Subcutaneous preadipocyte (primary cell): ENCODE measurements around the gene PFAS. TPM values are rescaled to one million over a fixed set of nuclear protein-coding genes. Genes with fewer than 3 reads are reported as not detected.

Experiments
- total RNA-seq: library from RNA; depleted of rRNA; stranded (reverse); fragments of >200 nt; gene quantifications from 2 replicates; pipeline ENCODE4 v1.2.3, GENCODE V29; 2012

PFAS gene, protein sequence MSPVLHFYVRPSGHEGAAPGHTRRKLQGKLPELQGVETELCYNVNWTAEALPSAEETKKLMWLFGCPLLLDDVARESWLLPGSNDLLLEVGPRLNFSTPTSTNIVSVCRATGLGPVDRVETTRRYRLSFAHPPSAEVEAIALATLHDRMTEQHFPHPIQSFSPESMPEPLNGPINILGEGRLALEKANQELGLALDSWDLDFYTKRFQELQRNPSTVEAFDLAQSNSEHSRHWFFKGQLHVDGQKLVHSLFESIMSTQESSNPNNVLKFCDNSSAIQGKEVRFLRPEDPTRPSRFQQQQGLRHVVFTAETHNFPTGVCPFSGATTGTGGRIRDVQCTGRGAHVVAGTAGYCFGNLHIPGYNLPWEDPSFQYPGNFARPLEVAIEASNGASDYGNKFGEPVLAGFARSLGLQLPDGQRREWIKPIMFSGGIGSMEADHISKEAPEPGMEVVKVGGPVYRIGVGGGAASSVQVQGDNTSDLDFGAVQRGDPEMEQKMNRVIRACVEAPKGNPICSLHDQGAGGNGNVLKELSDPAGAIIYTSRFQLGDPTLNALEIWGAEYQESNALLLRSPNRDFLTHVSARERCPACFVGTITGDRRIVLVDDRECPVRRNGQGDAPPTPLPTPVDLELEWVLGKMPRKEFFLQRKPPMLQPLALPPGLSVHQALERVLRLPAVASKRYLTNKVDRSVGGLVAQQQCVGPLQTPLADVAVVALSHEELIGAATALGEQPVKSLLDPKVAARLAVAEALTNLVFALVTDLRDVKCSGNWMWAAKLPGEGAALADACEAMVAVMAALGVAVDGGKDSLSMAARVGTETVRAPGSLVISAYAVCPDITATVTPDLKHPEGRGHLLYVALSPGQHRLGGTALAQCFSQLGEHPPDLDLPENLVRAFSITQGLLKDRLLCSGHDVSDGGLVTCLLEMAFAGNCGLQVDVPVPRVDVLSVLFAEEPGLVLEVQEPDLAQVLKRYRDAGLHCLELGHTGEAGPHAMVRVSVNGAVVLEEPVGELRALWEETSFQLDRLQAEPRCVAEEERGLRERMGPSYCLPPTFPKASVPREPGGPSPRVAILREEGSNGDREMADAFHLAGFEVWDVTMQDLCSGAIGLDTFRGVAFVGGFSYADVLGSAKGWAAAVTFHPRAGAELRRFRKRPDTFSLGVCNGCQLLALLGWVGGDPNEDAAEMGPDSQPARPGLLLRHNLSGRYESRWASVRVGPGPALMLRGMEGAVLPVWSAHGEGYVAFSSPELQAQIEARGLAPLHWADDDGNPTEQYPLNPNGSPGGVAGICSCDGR (N-terminal part only)
- 53.6 and 83.7 TPM in 2 replicates for total RNA-seq

DNA sequence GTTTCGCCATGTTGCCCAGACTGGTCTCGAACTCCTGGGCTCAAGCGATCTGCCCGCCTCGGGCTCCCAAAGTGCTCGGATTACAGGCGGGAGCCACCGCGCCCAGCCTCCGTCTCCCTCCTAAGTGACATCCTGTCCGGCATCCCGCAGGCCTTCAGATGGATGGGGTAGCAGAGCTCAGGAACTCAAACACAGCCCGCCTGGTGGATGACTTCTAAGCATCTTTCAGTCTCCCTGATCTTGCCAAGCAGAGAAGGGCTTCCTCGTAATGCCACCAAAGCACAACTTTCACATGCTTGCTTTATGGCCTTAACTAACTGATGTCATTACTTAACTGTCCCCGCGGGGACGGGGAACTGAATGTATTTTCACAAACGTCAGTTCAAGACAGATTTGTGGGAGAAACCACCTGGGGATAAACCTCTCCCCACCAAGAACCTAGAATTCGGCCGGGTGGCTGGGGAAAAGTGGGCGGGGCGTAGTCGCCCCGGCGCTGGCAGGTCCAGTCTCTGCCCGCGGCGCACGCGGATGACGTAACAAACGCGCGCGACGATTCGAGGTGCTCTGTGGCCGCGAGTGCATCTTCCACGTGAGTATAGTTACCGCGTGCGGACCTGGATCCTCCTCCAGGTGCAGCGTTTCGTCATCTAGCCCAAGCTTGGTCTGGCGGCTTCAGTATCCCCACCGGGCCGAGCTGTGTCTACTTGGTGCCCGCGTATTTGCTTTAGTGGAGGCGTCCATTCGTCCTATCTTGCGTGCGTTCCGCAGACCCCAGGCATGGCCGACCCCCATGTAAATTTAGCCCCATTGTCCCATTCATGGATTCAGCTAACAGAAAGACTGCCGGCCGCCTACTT, at the start of gene PFAS:
TSS of gene PFAS (plus strand) at position 539 of the 857 bp plus-strand sequence. CDS start 4,649 bp downstream, outside the sequence.

DNA sequence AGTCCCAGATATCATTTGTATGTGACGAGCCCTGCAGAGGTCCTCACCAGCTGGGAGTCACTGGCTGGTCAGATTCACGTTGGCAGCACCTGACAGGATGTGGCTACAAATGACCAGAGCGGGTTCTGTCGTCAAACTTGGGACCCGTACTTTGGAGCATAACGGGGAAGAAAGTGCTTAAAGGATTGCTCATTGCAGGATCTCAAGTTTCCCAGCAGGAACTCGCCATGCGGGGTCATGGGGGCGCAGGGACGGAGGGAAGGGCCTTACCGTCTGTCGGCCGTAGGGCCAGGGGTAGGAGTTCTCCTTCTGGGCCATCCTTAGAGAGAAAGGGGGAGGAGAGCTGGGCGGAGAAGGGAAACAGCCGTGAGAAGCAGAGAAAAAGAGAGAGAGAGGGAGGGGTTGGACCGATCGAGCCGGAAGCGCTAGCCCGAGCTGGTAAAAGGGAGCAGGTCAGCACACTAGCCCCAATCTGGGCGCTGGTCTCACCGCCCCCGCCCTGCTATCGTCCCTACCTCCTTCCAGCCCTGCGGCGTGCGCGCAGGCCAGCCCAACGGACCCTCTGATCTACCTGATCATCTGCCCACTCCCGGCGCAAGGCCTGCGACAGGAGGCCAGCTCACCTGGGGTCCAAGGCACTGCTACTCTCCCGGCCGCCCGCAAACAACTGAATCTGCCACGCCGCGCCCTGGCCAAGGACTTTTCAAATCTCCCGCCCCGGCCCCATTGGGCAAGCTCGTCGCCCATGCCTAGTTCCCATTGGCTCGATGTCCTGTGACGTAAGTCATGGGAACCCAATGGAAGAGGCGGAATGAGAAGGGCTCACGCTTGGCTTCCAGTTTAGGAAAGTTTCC, 39.0 kb upstream of the PFAS start, which contains the start of gene AURKB:
TSS of gene AURKB (minus strand) at position 669 of the 854 bp plus-strand sequence. CDS start at position 318, 351 bp downstream.

DNA sequence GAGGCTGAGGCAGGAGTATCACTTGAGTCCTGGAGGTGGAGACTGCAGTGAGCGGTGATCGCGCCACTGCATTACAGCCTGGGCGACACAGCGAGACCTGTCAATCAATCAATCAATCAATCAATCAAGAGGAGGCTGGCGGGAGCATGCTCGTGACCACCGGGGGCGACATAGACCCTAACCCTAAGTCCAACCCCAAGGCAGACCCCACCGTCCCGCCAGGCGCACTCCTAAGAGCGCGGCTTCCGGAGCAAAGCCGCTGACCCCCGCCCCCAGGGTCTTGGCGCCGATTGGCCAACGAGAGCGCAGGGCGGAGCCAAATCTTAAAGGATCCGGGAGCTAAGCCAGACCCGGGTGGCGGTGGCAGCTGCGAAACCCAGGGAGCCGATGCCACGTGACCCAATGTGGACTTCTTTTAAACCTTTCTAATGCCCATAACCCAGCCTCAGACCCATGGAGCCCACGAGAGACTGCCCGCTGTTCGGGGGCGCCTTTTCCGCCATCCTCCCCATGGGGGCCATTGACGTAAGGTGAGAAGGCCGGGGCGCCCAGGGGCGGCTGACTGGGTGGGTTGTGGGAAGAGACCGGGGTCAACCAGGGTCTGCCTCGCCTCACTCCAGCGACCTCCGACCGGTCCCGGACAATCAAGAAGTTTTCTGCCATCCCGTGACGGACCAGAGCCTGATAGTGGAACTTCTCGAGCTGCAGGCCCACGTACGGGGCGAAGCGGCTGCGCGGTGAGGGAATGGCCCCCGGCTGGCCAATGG, 39.4 kb downstream of the PFAS start, which contains the start of gene RANGRF:
TSS of gene RANGRF (plus strand) at position 335 of the 767 bp plus-strand sequence. CDS start at position 454, 119 bp downstream.

Other genes starting within 250 kb of the PFAS start
- under 0.01 TPM in 1 of 2 replicates, not detected in the other for gene GUCY2D, start 246.7 kb upstream of the PFAS start, total RNA-seq
- 0.20 and 1.8 TPM in 2 replicates for gene ALOX15B, start 210.2 kb upstream of the PFAS start, total RNA-seq
- 0.73 TPM in 1 of 2 replicates, not detected in the other for gene ALOX12B, start 161.6 kb upstream of the PFAS start, total RNA-seq
- gene ALOXE3, start 130.8 kb upstream of the PFAS start, total RNA-seq, result not detected in 2 replicates
- gene HES7, start 125.2 kb upstream of the PFAS start, total RNA-seq, result 0.37 and 0.39 TPM in 2 replicates
- gene PER1, start 96.9 kb upstream of the PFAS start, total RNA-seq, result 27.2 and 38.1 TPM in 2 replicates
- 3.3 and 5.5 TPM in 2 replicates for gene VAMP2, start 86.3 kb upstream of the PFAS start, total RNA-seq
- gene TMEM107, start 72.9 kb upstream of the PFAS start, total RNA-seq, result 23.9 and 30.1 TPM in 2 replicates
- gene BORCS6, start 59.1 kb upstream of the PFAS start, total RNA-seq, result 5.9 and 6.2 TPM in 2 replicates
- 24.6 and 32.6 TPM in 2 replicates for gene AURKB, start 38.7 kb upstream of the PFAS start, total RNA-seq
- gene CTC1, start 1.2 kb upstream of the PFAS start, total RNA-seq, result 6.6 and 12.1 TPM in 2 replicates
- 7.6 and 8.1 TPM in 2 replicates for gene RANGRF, start 39.4 kb downstream of the PFAS start, total RNA-seq
- 1.1 and 1.2 TPM in 2 replicates for gene SLC25A35, start 46.1 kb downstream of the PFAS start, total RNA-seq
- gene ARHGEF15, start 61.0 kb downstream of the PFAS start, total RNA-seq, result not detected in 2 replicates
- not detected in 2 replicates for gene ODF4, start 90.6 kb downstream of the PFAS start, total RNA-seq
- 1,773 and 4,256 TPM in 2 replicates for gene RPL26, start 133.9 kb downstream of the PFAS start, total RNA-seq
- gene RNF222, start 148.5 kb downstream of the PFAS start, total RNA-seq, result not detected in 2 replicates
- 39.3 and 53.2 TPM in 2 replicates for gene NDEL1, start 186.6 kb downstream of the PFAS start, total RNA-seq